ES-I3 (cell line): ENCODE data around the gene PDE1A.

Source experiments
- H3K36me3 ChIP-seq: 2 replicates; pipeline ENCODE4 v1.6.1; 2013; ENCODE audit warnings: mild to moderate bottlenecking, low read length, control low read depth, moderate library complexity; ENCODE audit not compliant: insufficient read depth
- H3K4me1 ChIP-seq: 2 replicates; pipeline ENCODE4 v1.6.1; 2013; ENCODE audit warnings: mild to moderate bottlenecking, control low read depth, low read length; ENCODE audit not compliant: insufficient read depth
- H3K9ac ChIP-seq: 2 replicates; pipeline ENCODE4 v1.6.1; 2013; ENCODE audit warnings: low read depth, mild to moderate bottlenecking, low read length, moderate library complexity
- H3K9me3 ChIP-seq: 2 replicates; pipeline ENCODE4 v1.6.1; 2013; ENCODE audit warnings: mild to moderate bottlenecking, low read length, moderate library complexity; ENCODE audit not compliant: control insufficient read depth, insufficient read depth

The PDE1A gene

GRCh38 chr2:182166406-182166805, 260.4 kb downstream of the PDE1A start:
- H3K4me1 ChIP-seq = no peaks in the 10 kb centered on the region
- no peaks in the 10 kb centered on the region for H3K36me3 ChIP-seq
- H3K9ac ChIP-seq = no peak overlapping the region
- H3K9me3 ChIP-seq = no peaks in the 10 kb centered on the region

- no peak overlapping the region for H3K9ac ChIP-seq
- H3K4me1 ChIP-seq = no peaks in the 10 kb centered on the region
- no peaks in the 10 kb centered on the region for H3K36me3 ChIP-seq
- no peaks in the 10 kb centered on the region for H3K9me3 ChIP-seq
Measured at GRCh38 chr2:182165202-182165601, 261.6 kb downstream of the PDE1A start.

DNA sequence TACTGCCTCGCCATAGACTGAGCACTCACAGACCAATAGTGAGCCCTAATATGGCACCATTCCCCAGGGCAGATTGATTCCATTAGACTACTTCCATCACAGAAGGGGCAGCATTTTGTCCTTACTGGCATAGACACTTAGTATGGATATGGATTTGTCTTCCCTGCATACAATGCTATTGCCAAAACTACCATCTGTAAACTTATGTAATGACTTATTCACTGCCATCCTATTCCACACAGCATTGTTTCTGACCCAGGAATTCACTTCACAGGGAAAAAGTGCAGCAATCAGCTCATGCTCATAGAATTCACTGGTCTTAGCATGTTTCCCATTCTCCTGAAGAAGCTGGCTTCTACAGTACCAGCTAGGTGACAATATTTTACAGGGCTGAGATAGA, 262.1 kb downstream of the PDE1A start:
- H3K9ac ChIP-seq = no peak overlapping the region
- no peaks in the 10 kb centered on the region for H3K36me3 ChIP-seq
- no peaks in the 10 kb centered on the region for H3K4me1 ChIP-seq
- no peaks in the 10 kb centered on the region for H3K9me3 ChIP-seq

DNA sequence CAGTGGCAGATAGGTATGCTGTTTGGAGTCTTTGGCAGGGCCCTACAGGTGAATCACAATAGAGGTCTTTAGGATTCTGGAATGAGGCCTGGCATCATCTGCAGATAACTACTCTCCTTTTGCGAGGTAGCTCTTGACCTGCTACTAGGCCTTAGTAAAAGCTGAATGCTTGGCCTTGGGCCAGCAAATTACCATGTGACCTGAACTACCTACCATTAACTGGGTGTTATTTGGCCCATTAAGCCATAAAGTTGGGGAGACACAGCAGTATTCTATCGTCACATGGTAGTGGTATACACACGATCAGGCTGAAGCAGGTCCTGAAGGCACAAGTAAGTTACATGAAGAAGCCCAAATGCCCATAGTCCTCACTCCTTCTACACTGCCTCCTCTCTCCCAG, 263.0 kb downstream of the PDE1A start:
- Histone ChIP-seq H3K9ac (no peak overlapping the region), H3K4me1 (no peaks in the 10 kb centered on the region), H3K9me3 (no peaks in the 10 kb centered on the region), H3K36me3 (no peaks in the 10 kb centered on the region)

GRCh38 chr2:182148344-182148743, 278.5 kb downstream of the PDE1A start:
- H3K4me1 ChIP-seq = peaks cover 12% of the 10 kb centered on the region; the same call in 1 of the 2 replicates
- H3K9ac ChIP-seq = no peak overlapping the region
- H3K36me3 ChIP-seq = no peaks in the 10 kb centered on the region
- no peaks in the 10 kb centered on the region for H3K9me3 ChIP-seq

DNA sequence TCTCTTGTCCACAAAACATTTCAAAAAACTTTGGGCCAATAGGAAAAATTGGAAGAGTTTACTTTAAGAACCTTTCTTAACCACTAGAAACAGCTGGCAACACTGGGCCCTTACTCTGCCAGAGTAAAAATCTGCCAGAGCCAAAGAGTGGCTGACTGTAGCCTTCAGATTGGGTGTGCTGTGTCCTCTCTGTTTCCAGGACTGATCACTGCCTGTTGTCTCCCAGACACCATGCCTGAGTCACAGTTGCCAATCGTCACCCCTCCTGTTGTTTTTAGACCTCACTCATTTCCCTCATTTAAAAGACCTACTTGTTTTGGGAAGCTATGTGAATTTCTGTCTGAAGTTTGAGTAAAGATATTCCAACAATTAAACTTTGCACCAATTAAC, 282.1 kb downstream of the PDE1A start:
- H3K36me3 ChIP-seq = no peaks in the 10 kb centered on the region
- H3K4me1 ChIP-seq = peaks cover 12% of the 10 kb centered on the region; the same call in 1 of the 2 replicates
- H3K9ac ChIP-seq = no peak overlapping the region
- no peaks in the 10 kb centered on the region for H3K9me3 ChIP-seq

DNA sequence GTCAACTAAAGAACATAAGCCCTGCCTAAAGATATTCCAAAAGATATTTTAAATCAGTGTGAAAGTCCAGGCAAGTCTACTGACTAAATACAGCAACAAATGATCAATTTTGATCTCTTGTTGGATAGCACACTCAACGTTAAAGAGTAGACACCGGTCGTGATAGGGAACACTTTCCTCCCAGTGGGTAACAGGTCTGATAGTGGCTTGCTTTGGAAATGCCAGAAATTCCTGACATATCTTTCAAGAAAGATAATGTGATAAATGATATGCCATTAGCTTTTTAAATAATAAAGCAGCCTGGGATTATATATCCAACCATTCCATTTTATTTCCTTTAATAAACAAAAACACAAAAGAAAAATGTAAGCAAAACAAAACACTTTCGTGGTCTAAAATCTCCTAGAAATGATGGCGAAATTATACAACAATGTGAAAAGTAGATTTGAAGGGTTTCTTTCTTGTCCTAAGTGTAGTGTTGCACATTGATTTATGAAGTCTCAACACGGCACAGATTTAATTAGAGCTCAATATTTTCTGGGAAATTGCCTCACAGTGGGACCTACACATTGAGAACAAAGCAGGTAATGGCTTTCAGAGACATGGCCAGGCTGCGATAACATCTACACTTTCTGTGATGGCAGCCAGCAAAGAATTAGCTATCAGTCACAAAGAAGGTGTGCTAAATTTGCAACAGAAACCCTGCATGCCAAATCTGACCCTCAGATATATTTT, 282.6 kb downstream of the PDE1A start:
- Histone ChIP-seq H3K9me3 (no peaks in the 10 kb centered on the region), H3K9ac (no peak overlapping the region), H3K36me3 (no peaks in the 10 kb centered on the region), H3K4me1 (peaks cover 12% of the 10 kb centered on the region; the same call in 1 of the 2 replicates)

DNA sequence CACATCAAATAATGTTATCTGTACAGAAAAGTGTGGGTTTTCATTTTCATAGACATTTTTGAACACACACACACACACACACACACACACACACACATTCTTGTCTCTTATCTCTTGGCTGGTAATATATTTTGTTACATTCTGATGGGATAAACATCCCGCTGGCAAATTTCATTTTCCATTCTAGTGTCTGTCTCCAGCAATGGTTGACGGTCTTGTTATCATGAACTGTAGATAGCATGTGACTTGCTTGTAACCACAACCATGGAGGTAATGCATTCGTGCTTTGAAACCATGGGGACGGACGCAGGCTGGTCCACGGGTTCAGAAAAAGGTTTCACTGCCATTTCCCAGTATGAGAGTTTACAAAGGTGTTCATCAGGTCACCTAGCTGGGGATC, 284.8 kb downstream of the PDE1A start:
- Histone ChIP-seq H3K9me3 (no peaks in the 10 kb centered on the region), H3K36me3 (no peaks in the 10 kb centered on the region), H3K4me1 (peaks cover 12% of the 10 kb centered on the region; the same call in 1 of the 2 replicates), H3K9ac (no peak overlapping the region)

GRCh38 chr2:182134201-182134600, 292.6 kb downstream of the PDE1A start:
- Histone ChIP-seq H3K36me3 (no peaks in the 10 kb centered on the region), H3K9ac (no peak overlapping the region), H3K4me1 (no peaks in the 10 kb centered on the region), H3K9me3 (no peaks in the 10 kb centered on the region)

GRCh38 chr2:182133195-182133891, 293.5 kb downstream of the PDE1A start:
- Histone ChIP-seq H3K9me3 (no peaks in the 10 kb centered on the region), H3K4me1 (no peaks in the 10 kb centered on the region), H3K9ac (no peak overlapping the region), H3K36me3 (no peaks in the 10 kb centered on the region)

GRCh38 chr2:182132605-182133004, 294.2 kb downstream of the PDE1A start:
- no peaks in the 10 kb centered on the region for H3K36me3 ChIP-seq
- no peaks in the 10 kb centered on the region for H3K4me1 ChIP-seq
- no peak overlapping the region for H3K9ac ChIP-seq
- no peaks in the 10 kb centered on the region for H3K9me3 ChIP-seq

- no peaks in the 10 kb centered on the region for H3K4me1 ChIP-seq
- no peak overlapping the region for H3K9ac ChIP-seq
- no peaks in the 10 kb centered on the region for H3K36me3 ChIP-seq
- H3K9me3 ChIP-seq = no peaks in the 10 kb centered on the region
Measured at GRCh38 chr2:182128821-182129707, 297.8 kb downstream of the PDE1A start.

DNA sequence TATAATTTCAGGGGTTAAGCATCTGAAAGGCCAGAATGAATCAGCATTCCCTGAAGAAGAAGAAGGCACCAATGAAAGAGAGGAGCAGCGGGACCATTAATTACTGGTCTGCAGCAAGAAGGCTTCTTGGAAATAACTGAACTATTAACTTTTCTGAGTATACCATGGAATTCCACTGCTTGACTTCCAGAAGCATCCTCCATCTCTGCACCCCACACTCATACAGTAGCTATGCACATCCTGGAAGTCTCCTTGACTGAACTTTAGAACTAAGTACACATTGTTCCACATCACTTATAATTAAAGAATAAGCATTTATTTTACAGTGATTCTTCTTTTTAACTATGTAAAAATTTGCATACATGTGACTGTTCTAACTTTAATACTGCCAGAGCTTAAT, 309.6 kb downstream of the PDE1A start:
- Histone ChIP-seq H3K36me3 (no peaks in the 10 kb centered on the region), H3K4me1 (no peaks in the 10 kb centered on the region), H3K9ac (no peak overlapping the region), H3K9me3 (no peaks in the 10 kb centered on the region)

GRCh38 chr2:182116774-182117173, 310.1 kb downstream of the PDE1A start:
- Histone ChIP-seq H3K9me3 (no peaks in the 10 kb centered on the region), H3K9ac (no peak overlapping the region), H3K36me3 (no peaks in the 10 kb centered on the region), H3K4me1 (no peaks in the 10 kb centered on the region)
